BJ (cell line): ENCODE data around the gene ALPP. TPM values are rescaled to one million over a fixed set of nuclear protein-coding genes. Genes with fewer than 3 reads are reported as not detected.
"Not testable (repeated sequence)": the region's sequence is repeated elsewhere in the genome, so short reads cannot be mapped to it uniquely, and the experiment has no call there.

ENCODE experiments used
- CTCF ChIA-PET: fragments of 350-600 bp; formaldehyde crosslinking; extraction: SDS; loops from one replicate; lab custom pipeline; 2021; ENCODE audit warnings: antibody characterized with exemption, inconsistent platforms; lab: Yijun Ruan, JAX
- POLR2A ChIA-PET: fragments of 300-600 bp; sonication (Branson Sonifier 250); formaldehyde crosslinking; extraction: SDS; loops from one replicate; lab custom pipeline; 2021; ENCODE audit warnings: antibody characterized with exemption; lab: Charles Lee
- DNase-seq: peaks from one replicate; pipeline ENCODE4 v3.0.0-alpha.2; 2011; ENCODE audit warnings: low read depth
- H3K27me3 ChIP-seq: 2 replicates; pipeline ENCODE4 v1.6.0; 2011; ENCODE audit warnings: low read length; ENCODE audit not compliant: control insufficient read depth, insufficient read depth
- H3K36me3 ChIP-seq: 2 replicates; pipeline ENCODE4 v1.5.1; 2011; ENCODE audit warnings: low read length; ENCODE audit not compliant: control insufficient read depth, insufficient read depth
- H3K4me3 ChIP-seq: 2 replicates; pipeline ENCODE4 v1.5.1; 2011; ENCODE audit warnings: low read depth, mild to moderate bottlenecking, control low read depth, low read length
- polyA minus RNA-seq: library from RNA; depleted of rRNA, polyadenylated mRNA; stranded (reverse); fragments of >200 nt; gene quantifications from 2 replicates; pipeline ENCODE4 v1.2.3, GENCODE V29; 2011; rRNA and poly(A)+ RNA removed
- polyA plus RNA-seq: library from polyadenylated mRNA; depleted of rRNA; stranded (reverse); fragments of >200 nt; gene quantifications from 2 replicates; pipeline ENCODE4 v1.2.3, GENCODE V29; 2011; rRNA removed
- TF ChIP-seq, protein P1 (sequence below): IDR thresholded peaks from 2 replicates; pipeline ENCODE4 v1.5.1; 2011; ENCODE audit warnings: low read depth, mild to moderate bottlenecking, control low read depth, inconsistent platforms, low read length, moderate library complexity; ENCODE audit not compliant: insufficient read depth

Gene ALPP
- polyA plus RNA-seq (not detected in 2 replicates), polyA minus RNA-seq (not detected in 2 replicates)

DNA sequence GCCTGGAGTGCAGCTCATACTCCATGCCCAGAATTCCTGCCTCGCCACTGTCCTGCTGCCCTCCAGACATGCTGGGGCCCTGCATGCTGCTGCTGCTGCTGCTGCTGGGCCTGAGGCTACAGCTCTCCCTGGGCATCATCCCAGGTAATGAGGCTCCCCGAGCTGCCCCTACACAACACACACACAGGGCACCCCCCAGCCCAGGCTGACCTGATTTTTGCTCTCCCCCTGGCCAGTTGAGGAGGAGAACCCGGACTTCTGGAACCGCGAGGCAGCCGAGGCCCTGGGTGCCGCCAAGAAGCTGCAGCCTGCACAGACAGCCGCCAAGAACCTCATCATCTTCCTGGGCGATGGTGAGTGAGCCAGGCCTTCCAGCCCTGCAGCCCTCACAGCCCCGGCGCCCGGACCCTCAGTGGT, at the start of gene ALPP:
ALPP (plus strand) TSS at position 17 of the 417 bp plus-strand sequence; CDS start at position 69, 52 bp downstream.
- DNase-seq, H3K4me3 ChIP-seq, H3K36me3 ChIP-seq, POLR2A ChIA-PET: not testable (repeated sequence)
- peaks cover 17% of the 10 kb centered on the region for H3K27me3 ChIP-seq
- CTCF ChIA-PET: interaction anchor here (1.0 to 3.3 kb wide), 3 partner anchors 11 to 14 kb away, joined by 3 to 13 read pairs (median 3); no protein-coding TSS in a partner anchor

DNA sequence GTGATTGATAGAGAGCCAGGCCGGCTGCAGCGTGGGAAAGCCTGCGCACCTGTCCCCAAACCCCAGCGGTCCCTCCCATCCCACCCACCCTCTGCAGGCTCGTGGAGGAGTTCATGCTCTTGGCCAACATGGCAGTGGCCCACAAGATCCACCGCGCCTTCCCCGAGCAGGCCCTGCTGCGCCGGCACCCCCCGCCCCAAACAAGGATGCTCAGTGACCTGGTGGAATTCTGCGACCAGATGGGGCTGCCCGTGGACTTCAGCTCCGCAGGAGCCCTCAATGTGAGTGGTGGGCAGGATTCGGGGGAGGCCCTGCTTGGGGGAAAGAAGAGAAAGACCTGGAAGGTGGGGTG, 48.9 kb upstream of the ALPP start:
- CTCF ChIA-PET: interaction anchor here (11.7 kb wide), 1 partner anchor 405 kb away, joined by 186 read pairs; the partner anchor contains the start of gene NPPC
- no peaks in the 10 kb centered on the region for H3K27me3 ChIP-seq
- no peak for DNase-seq
- TF ChIP-seq, protein P1, sequence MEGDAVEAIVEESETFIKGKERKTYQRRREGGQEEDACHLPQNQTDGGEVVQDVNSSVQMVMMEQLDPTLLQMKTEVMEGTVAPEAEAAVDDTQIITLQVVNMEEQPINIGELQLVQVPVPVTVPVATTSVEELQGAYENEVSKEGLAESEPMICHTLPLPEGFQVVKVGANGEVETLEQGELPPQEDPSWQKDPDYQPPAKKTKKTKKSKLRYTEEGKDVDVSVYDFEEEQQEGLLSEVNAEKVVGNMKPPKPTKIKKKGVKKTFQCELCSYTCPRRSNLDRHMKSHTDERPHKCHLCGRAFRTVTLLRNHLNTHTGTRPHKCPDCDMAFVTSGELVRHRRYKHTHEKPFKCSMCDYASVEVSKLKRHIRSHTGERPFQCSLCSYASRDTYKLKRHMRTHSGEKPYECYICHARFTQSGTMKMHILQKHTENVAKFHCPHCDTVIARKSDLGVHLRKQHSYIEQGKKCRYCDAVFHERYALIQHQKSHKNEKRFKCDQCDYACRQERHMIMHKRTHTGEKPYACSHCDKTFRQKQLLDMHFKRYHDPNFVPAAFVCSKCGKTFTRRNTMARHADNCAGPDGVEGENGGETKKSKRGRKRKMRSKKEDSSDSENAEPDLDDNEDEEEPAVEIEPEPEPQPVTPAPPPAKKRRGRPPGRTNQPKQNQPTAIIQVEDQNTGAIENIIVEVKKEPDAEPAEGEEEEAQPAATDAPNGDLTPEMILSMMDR: no peak
- no peak overlapping the region for H3K4me3 ChIP-seq
- H3K36me3 ChIP-seq: no peaks in the 10 kb centered on the region
- POLR2A ChIA-PET: no interaction called here

DNA sequence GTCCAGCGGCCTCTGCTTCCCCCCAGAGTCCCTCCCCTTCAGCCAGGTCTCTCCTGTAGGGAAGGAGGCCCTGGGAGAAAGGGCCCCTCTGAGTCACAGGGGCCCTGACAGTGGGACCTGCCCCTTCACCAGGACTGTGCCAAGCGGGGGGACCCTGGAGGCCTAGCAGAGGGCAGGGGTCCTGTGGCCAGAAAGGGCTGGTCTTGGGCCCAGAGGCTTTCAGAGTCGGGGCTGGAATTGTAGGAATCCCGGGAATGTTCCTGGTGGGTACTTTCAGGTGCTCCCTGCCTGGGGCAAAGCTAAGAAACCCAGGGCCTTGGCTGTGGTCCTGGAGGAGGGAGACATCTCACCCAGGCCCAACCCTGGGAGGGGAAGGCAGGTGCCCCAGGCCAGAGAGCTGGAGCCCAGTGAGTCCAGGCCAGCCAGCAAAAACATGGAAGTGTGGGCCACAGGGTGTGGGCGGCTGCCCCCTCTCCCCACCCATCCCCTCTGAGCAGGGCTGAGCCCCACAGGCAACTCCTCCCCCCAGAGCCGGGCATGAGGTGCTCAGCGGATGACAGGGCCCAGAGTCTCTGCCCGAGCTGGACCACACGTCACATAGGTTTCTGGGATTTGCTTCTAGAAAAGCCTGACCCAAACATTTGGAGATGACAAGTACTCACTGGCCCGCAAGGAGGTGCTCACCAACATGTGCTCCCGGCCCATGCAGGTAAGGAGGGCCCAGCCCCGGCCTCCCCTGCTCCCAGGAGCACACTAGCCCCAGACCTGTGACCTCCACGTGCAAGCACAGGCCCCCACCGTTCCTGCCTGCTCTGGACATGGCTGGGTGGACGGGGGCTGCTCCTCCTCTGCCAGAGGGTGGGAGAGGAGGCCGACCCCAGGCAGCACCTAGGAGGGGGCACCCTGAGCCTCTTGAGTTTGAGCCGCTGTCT, 48.2 kb upstream of the ALPP start:
- no peak for DNase-seq
- CTCF ChIA-PET: interaction anchor here (11.7 kb wide), 1 partner anchor 405 kb away, joined by 186 read pairs; the partner anchor contains the start of gene NPPC
- TF ChIP-seq, protein P1: no peak
- POLR2A ChIA-PET: no interaction called here
- Histone ChIP-seq H3K27me3 (no peaks in the 10 kb centered on the region), H3K4me3 (no peak overlapping the region), H3K36me3 (no peaks in the 10 kb centered on the region)

DNA sequence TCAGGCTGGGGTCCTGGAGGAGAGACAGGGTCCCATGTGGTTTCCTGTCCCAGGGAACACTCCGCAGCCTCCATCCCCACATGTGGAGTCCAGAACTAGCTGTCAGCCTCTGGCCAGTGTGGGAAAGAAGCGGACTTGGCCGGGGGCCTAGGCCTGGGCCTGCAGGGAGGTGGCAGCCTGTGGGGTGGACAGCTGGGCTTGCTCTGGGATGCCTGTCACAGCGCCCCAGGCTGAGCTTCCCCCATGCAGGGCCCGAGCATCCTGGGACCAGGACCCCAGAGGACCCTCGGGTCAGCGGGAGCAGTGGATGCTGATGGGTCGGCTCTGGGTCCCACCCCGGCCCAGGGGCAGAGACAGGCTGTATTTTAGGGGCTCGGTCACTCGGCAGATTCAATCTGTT, 47.5 kb upstream of the ALPP start:
- DNase-seq, H3K27me3 ChIP-seq, H3K4me3 ChIP-seq, POLR2A ChIA-PET, H3K36me3 ChIP-seq: not testable (repeated sequence)
- CTCF ChIA-PET: interaction anchor here (11.7 kb wide), 1 partner anchor 406 kb away, joined by 186 read pairs; the partner anchor contains the start of gene NPPC

DNA sequence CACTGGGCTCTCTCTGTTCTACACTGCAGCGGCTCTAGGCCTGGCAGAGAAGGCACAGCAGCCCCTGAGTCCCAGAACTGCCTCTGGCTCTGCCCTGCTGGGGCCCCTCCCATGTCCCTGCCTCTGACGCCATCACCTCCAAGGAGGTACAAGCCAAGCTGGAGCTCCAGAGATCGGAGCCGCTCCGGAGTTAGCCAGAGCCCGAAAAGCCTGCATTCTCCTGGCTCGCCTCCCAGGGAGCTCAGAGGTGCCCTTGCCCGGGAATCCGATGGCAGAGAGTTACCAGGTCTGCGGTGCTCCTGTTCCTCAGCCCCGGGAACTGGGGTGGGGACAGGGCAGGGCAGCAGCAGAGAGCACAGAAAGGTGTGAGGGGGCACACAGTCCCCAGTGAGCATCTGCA, 46.9 kb upstream of the ALPP start:
- CTCF ChIA-PET: interaction anchor here (11.7 kb wide), 1 partner anchor 407 kb away, joined by 186 read pairs; the partner anchor contains the start of gene NPPC
- POLR2A ChIA-PET, H3K4me3 ChIP-seq: not testable (repeated sequence)

DNA sequence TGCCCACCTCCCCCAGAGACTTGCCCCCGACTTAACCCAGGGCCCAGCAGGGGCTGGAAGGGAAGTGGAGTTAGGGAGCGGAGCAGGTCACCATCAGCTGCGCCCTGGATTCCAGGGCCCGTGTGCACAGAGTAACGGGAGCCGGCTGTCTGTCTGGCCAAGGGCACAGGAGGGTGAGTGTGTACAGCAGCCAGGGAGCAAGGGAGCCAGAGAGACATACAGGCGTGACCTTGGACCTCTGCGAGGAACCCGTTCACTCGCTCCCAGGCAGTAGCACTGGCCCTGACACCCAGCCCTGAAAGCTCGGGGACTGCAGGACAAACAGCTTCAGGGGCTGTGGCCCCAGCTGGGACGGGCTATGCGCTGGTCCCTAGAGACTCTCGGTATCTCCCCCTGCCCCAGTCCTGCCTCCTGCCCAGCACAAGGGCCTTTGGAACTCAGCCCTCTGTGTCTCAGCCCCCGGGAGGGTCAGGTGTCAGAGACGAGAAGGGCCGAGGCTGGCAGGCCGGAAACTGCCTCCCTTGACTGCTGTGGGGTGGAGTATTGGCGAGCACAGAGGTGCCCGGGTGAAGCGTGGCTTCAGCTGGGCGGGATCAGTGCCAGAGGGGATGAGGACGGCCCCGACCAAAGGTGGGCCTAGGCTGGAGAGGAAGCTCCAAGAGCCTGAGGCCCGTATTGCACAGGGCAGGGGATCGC, 46.2 kb upstream of the ALPP start:
- H3K4me3 ChIP-seq, DNase-seq, H3K36me3 ChIP-seq, POLR2A ChIA-PET, H3K27me3 ChIP-seq: not testable (repeated sequence)
- CTCF ChIA-PET: interaction anchor here (2.7 kb wide), 1 partner anchor 407 kb away, joined by 8 read pairs; the partner anchor contains the start of gene NPPC

More for the DNA sequence above, 46.9 kb upstream of the ALPP start:
- not testable (repeated sequence) for DNase-seq, H3K27me3 ChIP-seq, H3K36me3 ChIP-seq

DNA sequence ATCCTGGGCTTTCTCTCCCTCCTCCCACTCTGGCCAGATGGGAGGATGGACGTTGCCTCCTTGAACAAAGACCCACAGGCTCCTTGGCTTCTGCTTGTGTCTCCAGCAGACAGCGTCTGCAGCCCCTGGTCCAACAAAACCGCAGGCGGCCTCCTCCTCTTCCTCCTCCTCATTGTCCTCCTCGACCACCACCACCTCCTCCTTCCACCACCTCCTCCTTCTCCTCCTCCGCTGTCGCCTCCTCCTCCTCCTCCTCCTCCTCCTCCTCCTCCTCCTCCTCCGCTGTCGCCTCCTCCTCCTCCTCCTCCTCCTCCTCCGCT, 45.7 kb upstream of the ALPP start:
- no peaks in the 10 kb centered on the region for H3K27me3 ChIP-seq
- no peaks in the 10 kb centered on the region for H3K36me3 ChIP-seq
- ChIA-PET CTCF (interaction anchor here (2.7 kb wide), 1 partner anchor 408 kb away, joined by 8 read pairs; the partner anchor contains the start of gene NPPC), POLR2A (no interaction called here)
- H3K4me3 ChIP-seq: no peak overlapping the region
- TF ChIP-seq, protein P1: no peak
- no peak for DNase-seq
